ENCODE measurements around the gene CDCA5. TPM values are rescaled to one million over a fixed set of nuclear protein-coding genes. Genes with fewer than 3 reads are reported as not detected.
A peak's percentile ranks its signal among the peaks of the same experiment; 100 is the strongest.
"Not testable (repeated sequence)": the region's sequence is repeated elsewhere in the genome, so short reads cannot be mapped to it uniquely, and the experiment has no call there.

The CDCA5 gene
- total RNA-seq, 3 donors from 2014 or later, result 2.9 to 14.6 (median 4.8) TPM

- intact Hi-C loops (cut with DNase I, micrococcal nuclease), result no loop called here
- Histone ChIP-seq H3K4me3 (no peak overlapping the region), H3K36me3 (ENCODE audit: low read depth) (peaks cover 5% of the 10 kb centered on the region), H3K4me1 (ENCODE audit: low read depth) (peaks cover 34% of the 10 kb centered on the region), H3K9me3 (no peaks in the 10 kb centered on the region)
- no peak for DNase-seq
- ATAC-seq, result no peak
- no peak for TF ChIP-seq CTCF (IDR thresholded peaks at IDR 0.05)
Measured at GRCh38 chr11:65120831-65121230, 37.0 kb upstream of the CDCA5 start.

GRCh38 chr11:65119670-65119995 is 35.8 kb upstream of the CDCA5 start:
- intact Hi-C loops (cut with DNase I, micrococcal nuclease), result no loop called here

DNA sequence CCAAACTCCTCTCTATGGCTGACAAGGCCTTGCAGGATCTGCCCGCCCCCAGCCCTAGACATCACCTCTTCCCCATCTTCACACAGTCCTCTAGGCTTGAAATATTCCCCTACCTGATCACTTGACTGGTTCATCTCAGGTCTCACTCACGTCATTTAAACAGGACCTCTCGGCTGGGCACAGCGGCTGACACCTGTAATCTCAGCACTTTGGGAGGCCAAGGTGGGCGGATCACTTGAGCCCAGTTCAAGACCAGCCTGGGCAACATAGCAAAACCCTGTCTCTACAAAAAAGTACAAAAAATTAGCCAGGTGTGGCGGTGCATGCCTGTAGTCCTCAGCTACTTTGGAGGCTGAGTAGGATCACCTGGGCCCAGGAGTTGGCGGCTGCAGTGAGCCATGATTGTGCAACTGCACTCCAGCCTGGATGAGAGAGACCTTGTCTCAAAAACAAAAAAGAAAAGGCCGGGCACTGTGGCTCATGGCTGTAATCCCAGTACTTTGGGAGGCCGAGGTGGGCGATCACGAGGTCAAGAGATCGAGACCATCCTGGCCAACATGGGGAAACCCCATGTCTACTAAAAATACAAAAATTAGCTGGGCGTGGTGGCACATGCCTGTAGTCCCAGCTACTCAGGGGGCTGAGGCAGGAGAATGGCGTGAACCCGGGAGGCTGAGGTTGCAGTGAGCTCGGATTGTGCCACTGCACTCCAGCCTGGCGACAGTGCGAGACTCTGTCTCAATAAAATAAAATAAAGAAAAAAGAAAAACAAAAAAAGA is 35.2 kb upstream of the CDCA5 start:
- H3K36me3 ChIP-seq (ENCODE audit: low read depth); H3K4me3 ChIP-seq; intact Hi-C loops (cut with DNase I, micrococcal nuclease); H3K9me3 ChIP-seq; ATAC-seq: not testable (repeated sequence)
- peaks cover 34% of the 10 kb centered on the region for H3K4me1 ChIP-seq (ENCODE audit: low read depth)
- peak in 1 of 3 donors; percentile 24 for DNase-seq

More at GRCh38 chr11:65119670-65119995, 35.8 kb upstream of the CDCA5 start:
- Histone ChIP-seq H3K4me1 (ENCODE audit: low read depth) (peaks cover 34% of the 10 kb centered on the region), H3K36me3 (ENCODE audit: low read depth) (peaks cover 5% of the 10 kb centered on the region), H3K4me3 (no peak overlapping the region), H3K9me3 (no peaks in the 10 kb centered on the region)
- no peak for ATAC-seq
- no peak for TF ChIP-seq CTCF (IDR thresholded peaks at IDR 0.05)
- no peak for DNase-seq

GRCh38 chr11:65118097-65118837 is 34.4 kb upstream of the CDCA5 start:
- DNase-seq (peak in 1 of 3 donors; percentile 62), ATAC-seq (no peak)
- no peaks in the 10 kb centered on the region for H3K9me3 ChIP-seq
- no peak overlapping the region for H3K4me3 ChIP-seq
- peaks cover 32% of the 10 kb centered on the region for H3K4me1 ChIP-seq (ENCODE audit: low read depth)
- TF ChIP-seq CTCF (IDR thresholded peaks at IDR 0.05), result peak; percentile 5
- intact Hi-C loops (cut with DNase I, micrococcal nuclease), result no loop called here
- peaks cover 5% of the 10 kb centered on the region for H3K36me3 ChIP-seq (ENCODE audit: low read depth)

DNA sequence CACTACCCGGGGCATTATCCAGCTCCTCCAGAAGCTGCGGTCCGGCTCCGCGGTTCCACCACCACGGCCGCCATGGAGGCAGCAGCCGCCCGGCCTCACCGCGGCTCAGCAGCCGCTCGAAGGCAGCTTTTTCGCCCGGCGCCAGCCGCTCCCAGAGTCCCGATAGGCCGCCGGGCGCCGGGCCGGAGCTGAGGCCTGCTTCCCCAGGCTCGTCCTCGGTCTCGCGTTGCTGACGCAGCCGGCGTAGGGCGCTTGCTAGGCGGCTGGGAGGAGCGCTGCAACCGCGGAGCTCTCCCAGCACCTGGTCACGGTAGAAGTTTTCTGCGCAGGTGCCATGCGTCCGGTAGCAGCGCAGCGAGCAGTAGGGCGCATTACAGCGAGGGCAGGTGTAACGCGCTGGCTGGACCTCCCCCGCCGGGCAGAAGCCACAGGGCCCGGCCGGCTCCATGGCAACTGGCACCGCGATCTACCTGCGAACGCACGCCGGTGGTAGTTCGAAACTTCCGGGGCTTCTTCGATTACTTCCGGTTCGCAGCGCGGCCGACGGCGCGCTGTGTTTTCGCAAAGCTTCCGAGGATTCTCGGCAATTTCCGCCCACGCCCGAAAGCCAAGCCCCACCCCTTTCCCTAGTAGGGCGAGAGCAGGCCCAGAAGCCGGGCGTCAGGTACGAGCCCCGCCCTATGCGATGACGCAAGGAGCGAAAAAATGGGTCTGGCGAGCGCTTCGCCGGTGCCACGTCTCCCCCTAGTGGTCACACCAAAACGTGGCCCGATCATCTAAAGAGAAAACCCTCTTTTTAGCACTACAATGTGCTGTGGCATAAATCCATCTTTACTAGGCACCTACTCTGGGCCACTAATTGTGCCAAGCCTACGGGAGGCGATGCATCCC is 33.6 kb upstream of the CDCA5 start, which contains the start of gene ZNHIT2:
Gene ZNHIT2, minus strand, starts transcription at position 496 of the 891 bp plus-strand sequence. Its CDS starts 48 bp downstream, at position 448.
- Histone ChIP-seq H3K9me3 (no peaks in the 10 kb centered on the region), H3K4me1 (ENCODE audit: low read depth) (peaks cover 34% of the 10 kb centered on the region), H3K36me3 (ENCODE audit: low read depth) (peaks cover 5% of the 10 kb centered on the region), H3K4me3 (peak within 1 kb of the TSS; percentile 78)
- peak; percentile 100 for DNase-seq
- peak; percentile 96 for TF ChIP-seq CTCF (IDR thresholded peaks at IDR 0.05)
- peak; percentile 83 for ATAC-seq
- intact Hi-C loops (cut with DNase I, micrococcal nuclease), result no loop called here
